CD4-positive, alpha-beta T cell treated with Interleukin-21 for 1 hour (primary cell): ENCODE measurements around the gene SDR42E1.
"Not testable (repeated sequence)": the region's sequence is repeated elsewhere in the genome, so short reads cannot be mapped to it uniquely, and the experiment has no call there.

Experiments
- DNase-seq: peaks from one replicate; pipeline ENCODE4 v3.0.0-alpha.2; 2020

SDR42E1 gene

DNA sequence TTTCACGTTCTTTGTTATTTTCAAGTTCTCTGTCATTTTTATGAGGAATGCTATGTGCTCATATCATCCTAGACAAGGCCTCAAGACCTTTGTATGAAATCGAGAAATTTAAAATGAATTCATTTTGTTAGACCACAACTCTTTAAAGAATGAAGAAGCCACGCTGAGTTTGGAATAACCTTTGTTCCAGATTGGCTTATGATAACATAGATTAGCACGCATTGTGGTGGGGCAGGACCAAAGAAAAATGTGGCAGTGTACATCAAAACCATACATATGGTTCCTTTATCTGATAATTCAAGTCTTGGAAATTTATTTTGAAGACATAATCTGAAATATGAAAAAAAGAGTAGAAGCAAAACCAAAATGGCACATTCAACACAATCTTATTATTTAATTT, 26.0 kb upstream of the SDR42E1 start:
- no peak for DNase-seq

DNA sequence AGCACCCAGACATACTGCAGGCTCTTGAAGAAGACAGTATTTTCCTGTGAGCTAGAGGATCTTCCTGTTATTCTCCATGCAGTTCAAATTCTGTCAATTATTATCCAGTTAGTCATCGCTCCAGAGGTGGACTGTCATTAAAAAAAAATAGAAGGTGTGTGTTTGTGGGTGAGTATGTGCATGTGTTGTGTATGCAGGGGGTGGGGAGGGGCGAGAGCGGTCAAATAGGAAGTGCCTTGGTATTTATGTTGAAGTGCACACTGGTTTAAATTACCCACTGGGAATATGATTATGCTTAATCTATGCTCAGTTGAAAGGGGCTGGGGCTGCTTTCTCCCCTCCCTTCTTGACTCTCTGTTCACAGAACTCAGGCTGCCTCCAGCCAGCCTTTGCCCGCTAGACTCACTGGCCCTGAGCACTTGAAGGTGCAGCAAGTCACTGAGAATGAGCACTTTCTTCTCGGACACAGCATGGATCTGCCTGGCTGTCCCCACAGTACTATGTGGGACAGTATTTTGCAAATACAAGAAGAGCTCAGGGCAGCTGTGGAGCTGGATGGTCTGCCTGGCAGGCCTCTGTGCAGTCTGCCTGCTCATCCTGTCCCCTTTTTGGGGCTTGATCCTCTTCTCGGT, 23.8 kb upstream of the SDR42E1 start, which contains the start of gene HSD17B2:
Gene HSD17B2 (plus strand): TSS at position 273 of the 632 bp plus-strand sequence. CDS start 172 bp downstream, at position 445.
- DNase-seq, result no peak

DNA sequence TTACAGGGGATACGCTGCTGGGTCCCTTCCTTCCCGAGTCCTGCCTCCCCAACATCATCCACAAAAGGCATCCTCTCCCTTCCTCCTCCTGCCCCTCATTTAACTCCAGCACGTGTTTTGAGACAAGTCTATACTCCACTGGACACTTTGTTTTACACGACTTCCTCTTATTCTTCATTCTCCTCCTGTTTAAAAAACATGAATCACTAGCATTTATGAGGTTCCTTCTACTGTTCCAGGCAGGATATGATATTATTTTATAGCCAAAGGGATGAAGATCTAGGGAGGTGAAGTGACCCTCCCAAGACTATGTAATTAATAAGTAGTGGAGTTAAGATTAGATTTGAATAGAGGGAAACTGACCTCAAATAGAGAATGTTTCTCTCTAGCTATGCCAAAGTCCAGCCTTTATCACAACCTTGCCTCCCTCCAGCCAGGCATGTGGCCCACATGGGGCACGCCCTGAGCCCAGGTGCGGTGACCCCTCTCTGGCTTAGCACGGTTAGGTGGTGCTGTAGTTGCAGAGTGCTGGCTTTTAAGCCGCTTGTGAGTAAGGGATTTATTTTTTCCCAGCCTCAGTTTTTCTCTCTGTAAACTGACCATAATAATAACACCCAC, 22.5 kb upstream of the SDR42E1 start:
- no peak for DNase-seq

DNA sequence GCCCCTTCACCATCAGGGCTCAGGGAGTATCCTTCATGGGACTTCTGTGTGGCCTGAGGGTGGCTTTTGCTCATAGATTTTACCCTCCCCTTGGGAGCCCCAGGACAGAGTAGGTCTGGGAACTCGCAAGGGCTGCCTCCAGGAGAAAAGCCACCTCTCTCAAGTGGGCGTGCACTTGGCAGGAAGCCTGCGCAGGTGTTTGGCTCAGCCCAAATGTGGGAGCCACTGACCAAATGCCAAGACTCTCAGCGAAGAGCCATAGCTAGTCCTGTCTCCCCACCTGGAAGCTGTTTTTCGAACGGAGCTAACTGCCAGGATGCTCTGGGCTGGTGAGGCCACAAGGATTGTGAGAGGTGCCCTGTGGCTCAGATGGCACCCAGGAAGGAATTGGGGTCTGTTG, 21.7 kb upstream of the SDR42E1 start:
- no peak for DNase-seq

DNA sequence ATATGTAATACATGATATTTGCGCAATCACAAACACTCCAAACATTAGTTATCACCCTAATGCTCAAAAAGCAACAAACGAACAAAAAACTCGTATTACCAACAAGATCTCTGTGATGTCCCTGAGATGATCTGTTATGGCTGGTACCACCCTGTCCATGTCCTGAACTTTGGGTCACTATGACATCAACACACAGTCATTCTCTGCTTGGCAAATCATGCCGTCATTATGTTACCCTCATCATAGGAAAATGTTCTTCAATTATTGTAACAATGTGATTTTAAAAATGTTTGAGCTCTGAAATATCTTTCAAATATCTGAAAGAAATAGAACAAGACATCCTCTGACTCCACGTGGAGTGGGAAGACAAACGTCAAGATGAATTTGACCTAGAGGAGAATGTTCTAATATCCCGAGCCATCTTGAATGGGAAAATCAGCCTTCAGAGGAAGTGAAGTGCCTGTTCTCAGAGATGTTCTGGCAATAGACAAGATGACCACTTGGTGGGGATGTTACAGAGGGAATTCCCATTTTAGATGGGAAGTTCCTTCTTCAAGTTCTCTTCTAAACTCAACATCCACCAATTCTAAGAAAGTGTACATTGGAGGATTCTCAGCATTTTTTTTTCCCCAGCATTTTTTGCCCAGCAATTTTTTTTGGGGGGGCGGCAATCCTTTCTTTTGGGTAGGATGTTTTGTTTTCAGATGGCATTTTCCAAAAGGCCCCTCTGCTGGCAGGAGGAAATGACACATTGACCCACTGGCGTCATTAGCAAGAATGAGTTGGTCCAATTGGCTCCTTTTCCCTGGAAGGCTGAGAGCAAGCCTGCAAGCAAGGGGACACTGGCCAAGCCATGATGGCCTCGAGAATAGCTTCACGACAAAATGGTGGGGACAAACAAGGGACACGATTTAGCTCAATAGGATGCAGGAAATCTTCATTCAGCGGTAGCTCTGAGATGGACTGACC, 20.1 kb upstream of the SDR42E1 start:
- no peak for DNase-seq

DNA sequence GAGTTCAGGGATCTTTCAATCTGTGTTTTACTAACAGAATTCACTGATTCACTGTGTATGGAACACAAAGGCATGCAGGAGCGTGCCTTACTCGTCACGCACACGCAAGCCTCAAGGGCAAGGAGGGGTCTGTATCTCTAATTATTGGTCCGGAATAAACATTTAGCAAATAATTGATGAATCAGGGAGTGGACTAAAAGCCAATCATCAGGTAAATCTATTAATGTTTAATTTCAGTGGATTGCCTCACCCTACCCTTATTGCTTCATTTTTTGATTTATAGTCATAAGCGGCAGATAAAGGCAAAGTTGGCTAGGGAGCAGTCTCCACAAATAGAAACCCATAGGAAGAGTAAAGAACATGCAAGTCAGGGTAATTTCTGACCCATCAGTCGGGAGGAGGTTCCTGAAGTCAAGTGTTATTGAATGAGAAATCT, 16.4 kb upstream of the SDR42E1 start:
- DNase-seq, result no peak

DNA sequence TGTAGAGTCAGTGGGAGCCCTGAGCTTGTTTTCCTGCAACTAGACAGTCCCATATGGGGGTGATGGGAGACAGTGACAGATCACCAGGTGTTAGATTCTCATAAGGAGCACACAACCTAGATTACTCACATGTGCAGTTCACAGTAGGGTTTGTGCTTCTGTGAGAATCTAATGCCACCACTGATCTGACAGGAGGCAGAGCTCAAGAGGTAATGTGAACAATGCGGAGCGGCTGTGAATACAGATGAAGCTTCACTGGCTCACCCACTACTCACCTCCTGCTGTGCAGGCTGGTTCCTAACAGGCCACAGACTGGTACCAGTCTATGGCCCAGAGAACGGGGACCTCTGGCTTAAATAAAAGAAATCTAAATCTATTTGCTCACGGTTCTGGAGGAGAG, 13.6 kb upstream of the SDR42E1 start:
- no peak for DNase-seq

DNA sequence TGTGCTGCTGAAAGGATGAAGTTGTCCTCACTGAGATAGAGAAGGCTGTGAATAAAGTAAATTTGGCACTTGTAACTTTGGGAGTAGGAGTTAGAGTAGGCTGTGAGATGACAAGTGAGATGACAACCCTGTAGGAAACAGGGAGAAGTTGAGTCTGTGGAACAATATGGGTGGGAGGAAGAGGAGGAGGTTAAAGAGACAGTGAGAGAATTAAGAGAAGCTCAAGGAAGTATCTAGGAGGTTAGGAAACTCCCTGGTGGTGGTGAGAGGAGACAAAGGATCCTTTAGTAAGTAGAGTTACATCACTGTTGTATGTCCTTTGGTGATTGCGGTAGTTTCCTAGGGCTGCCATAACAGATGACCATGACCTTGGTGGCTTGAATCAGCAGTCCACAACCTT, 13.0 kb upstream of the SDR42E1 start:
- no peak for DNase-seq

DNA sequence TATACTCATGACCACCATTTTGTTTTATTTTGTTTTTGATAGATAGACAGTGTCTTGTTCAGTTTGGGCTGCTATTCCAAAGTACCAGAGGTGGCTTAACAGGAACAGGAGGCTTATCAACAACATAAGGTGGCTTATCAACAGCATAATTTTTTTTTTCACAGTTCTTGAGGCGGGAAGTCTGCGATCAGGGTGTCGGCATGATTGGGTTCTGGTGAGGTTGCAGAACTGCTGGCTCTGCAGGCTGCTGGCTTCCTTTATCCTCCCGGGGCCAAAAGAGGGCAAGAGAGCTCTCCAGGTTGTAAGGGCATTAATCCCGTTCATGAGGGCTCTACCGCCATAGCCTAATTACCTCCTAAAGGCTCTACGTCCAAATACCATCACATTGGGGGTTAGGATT, 11.9 kb upstream of the SDR42E1 start:
- DNase-seq, result no peak

DNA sequence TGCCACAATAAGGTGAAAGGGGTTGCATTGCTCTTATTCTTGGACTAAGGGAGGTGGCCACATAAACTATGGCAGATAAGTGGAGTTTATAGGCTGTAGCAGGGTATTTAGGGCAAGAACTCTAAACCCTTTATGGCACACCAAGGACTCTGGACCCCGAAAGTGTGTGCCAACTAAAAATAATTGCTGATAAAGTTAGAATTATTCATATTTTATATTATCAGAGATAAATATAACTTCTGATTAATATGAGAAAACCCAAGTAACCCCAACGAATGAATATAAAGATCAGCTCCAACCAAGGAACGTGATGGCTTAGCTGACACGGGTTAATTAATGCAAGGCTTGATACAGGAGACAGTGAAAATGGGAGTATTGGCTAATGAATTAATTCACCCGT, 8.8 kb upstream of the SDR42E1 start:
- DNase-seq, result no peak

DNA sequence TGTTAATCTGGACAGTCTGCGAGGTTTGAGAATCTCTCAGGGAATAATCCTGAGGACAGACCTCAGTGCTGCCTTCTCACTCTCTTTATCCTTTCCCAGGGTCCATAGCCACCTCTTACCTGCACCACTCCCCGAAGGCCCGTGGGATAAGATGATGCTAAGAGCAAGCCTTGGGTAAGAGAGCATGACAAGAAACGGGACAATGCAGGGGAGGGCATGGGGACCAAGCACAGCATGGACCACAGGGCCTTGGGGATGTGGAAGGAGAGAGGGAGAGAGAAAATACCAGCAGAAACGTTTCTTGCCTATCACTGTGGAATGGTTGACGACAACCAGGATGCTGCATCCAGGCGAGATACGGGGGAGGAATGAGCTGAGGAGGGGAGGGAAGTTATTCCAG, 8.3 kb upstream of the SDR42E1 start:
- no peak for DNase-seq

DNA sequence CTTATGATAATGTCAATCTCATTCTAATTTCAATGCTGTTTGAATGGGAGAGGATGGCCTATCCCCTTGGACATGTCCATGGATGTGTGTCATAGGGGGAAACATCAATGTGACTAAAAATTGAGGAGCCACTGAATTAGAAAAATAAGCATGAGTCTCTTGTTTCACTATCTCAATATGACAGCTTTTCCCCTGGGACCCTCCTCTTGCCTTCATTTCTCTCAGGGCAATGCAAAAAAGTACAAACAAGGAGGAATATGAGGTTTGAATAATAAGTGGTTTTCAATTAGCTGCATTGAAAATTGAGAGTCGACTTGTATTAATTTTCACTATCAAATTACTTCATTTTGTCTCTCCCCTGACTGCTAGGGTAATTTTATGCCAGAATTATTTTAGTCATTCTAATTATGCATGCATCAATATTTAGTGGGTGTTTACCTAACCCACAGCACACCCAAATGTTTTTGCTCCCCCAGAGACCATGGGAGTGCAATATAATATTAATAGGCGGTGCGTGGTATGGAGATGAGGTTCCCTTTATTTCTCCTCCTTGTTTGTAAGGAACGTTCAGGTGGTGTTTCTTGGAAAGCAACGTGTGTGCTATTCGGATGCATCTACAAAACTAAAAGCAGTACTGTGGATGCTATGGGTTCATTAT, 6.8 kb upstream of the SDR42E1 start:
- no peak for DNase-seq

DNA sequence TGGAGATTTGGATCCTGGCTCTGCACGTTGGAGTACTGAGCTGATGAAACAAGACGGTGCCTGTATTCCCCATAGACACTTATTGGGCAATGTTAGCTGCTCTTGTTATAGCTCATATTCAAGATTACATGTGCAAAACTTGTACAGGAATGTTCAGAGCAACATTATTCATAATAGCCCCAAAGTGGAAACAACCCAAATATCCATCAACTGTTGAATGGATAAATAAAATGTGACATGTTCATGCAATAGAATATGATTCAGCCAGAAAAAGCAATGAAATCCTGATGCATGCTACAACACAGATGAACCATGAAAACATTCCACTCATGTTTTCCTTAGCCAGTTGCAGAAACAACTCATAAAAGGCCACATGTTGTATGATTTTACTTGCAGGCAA, 5.7 kb upstream of the SDR42E1 start:
- DNase-seq, result no peak

DNA sequence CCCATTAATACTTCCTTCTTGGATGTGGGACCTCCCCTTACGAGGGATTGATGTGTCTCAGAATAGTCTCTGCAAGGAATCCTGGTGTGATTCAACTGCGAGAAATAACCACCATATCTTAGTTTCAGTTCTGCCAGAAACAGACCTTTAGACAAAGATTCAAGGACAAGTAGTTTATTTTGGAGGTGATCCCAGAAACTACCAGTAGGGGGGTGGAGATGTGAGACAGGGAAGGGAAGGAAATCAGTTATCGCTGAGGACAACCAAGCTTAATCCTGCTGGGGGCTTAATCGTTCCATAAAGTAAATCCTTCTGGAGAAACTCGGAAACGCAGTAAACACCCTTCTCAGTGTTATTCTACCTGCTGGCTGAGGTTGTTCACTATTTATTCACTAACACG, 5.0 kb upstream of the SDR42E1 start:
- no peak for DNase-seq

DNA sequence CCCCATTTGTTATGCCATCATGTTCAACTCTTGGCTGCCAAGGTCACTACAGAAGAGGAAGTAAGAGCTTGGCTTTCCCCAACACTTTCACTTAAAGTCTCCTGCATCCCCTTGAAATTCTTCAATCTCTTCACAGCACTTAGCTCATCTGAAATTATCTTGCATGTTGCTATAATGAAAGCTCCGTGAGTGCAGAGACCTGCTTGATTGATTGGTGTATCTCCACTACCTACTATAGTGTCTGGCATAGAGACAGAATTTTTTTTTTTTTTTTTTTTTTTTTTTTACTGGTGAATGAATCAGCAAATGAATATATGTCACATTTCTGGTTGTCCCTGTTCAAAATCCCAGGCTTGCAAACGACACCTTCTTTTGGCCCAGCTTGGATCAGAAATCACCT, 1.9 kb upstream of the SDR42E1 start:
- DNase-seq, result no peak

DNA sequence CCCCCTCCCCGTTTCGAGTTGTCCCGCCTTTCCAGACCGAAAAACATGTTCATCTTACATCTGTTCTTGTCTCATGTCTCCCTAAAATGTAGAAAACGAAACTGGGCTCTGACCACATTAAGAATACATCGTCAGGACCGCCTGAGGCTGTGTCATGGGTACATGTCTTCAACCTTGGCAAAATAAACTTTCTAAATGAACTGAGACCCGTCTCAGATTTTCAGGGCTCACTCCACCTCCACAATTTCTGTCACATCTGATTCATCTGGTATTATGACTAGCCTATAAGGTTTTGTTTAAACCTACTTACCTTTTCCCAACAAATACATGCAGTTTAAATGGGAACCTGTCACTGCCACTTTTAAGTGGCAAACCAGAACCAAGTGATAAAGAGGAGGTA, 621 bp downstream of the SDR42E1 start:
- no peak for DNase-seq

DNA sequence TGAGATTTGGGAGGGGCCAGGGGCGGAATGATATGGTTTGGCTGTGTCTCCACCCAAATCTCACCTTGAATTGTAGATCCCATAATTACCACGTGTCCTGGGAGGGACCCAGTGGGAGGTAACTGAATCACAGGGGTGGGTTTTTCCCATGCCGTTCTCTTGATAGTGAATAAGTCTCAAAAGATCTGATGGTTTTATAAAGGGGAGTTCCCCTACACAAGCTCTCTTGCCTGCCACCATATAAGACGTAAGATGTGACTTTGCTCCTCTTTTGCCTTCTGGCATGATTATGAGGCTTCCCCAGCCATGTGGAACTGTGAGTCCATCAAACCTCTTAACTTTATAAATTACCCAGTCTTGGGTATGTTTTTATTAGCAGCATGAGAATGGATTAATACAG, 1.5 kb downstream of the SDR42E1 start:
- DNase-seq, result not testable (repeated sequence)

DNA sequence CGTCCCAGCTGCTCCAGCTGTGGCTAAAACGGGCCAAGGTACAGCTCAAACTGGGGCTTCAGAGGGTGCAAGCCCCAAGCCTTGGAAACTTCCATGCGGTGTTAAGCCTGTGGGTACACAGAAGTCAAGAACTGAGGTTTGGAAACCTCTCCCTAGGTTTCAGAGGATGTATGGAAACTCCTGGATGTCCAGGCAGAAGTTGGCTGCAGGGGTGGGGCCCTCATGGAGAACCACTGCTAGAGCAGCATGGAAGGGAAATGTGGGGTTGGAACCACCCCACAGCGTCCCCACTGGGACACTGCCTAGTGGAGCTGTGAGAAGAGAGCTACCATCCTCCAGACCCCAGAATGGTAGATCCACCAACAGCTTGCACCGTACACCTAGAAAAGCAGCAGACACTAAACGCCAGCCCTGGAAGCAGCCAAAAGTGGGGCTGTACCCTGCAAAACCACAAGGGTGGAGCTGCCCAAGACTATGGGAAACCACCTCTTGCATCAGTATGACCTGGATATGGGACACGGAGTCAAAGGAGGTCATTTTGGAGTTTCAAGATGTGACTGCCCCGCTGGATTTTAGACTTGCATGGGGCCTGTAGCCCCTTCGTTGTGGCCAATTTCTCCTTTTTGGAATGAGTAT, 2.2 kb downstream of the SDR42E1 start:
- no peak for DNase-seq

DNA sequence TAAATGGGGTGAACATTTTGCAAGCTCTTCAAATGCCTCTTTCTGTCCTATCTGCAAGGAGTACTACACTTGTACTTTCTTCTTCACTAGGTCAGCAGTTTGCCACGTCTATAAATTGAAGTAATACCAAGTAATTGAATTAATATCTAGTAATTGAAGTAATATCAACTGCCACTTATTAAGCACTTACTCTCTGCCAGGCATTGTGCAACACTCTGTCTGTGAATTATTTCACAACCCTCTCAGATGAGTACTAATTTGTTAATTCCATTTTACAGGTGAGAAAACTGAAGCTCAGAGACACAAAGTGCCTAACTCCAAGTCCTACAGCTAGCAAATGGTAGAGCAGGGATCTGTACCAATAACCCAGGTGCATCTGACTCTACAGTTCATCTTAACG, 4.1 kb downstream of the SDR42E1 start:
- DNase-seq, result no peak

DNA sequence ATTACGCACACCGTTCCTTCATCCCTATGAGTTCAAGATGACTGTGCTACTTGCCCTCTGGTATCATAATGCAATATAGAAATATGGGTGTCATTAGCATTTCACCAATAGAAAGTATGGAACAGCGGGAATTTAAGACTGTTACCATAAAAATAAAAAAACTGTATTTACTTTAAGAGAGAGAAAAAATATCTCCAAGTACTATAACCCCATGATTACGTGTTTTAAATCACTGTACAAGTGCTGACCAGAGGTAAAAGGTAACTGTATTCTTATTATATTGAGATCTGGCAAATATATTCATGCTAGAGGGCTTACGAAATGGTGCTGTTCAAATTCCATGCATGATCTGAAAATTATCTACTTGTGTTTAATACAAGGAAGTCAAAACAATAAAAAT, 5.2 kb downstream of the SDR42E1 start:
- no peak for DNase-seq

DNA sequence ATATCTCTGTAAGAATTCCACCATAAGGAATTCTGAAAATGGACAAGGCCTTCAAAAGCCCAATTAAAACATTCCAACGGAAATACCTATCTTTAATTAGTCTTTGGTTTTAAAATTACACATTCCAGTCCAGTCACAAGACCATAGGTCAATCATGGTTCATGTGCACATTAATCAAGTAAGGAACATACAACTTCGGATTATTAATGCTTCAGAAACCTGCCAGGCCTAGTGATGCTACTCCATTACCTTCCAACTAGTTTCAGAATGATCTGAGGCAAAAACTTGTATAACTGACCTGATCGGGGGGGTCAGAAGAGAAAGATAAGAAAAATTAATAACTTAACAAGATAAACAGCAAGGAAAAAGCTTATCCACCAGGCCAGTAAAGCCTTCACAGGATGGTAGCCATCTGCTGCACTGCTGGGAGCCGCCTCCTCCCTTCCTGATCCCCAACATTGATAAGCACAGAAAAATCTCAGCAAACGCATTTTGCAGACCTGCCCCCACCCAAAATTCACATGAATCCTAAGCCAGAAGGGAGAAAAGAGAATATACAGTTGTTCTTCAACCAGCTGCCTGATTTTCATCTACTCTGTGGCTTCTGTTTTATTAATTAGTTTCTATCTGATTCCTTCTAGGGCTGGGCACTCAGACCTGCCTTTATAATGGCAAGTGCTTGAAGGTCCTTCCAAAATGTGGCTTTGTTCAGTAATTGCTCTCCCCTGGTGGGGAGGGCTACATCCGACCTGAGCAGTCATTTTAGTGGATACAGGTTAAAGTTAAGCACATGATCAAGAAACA, 6.0 kb downstream of the SDR42E1 start:
- DNase-seq, result no peak

DNA sequence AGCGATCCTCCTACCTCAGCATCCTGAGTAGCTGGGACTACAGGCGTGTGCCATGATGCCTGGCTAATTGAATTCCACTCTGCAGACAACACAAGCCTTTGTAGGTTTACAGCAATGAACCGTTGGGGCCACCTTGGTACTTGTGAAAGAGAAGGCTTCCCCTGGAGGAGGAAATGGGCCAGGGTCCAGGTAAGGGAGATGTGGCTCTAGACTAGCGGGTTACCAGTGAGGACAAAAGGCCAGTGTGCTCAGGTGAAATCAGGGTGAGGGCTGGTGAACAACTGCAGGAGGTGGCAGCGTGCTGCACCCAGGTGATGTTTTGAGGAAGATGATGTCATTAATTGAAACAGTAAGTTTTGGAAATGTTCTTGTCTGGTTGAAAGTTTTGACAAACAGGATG, 6.7 kb downstream of the SDR42E1 start:
- no peak for DNase-seq
